NCI-H146 treated with DMSO at 0.1 percent for 48 hours (cell line): ENCODE data around the gene KSR1.
A peak's percentile ranks its signal among the peaks of the same experiment; 100 is the strongest.
"Not testable (repeated sequence)": the region's sequence is repeated elsewhere in the genome, so short reads cannot be mapped to it uniquely, and the experiment has no call there.

Source experiments
- DNase-seq: peaks from one replicate; lab custom pipeline; 2025; ENCODE audit not compliant: unreplicated experiment; lab: John Stamatoyannopoulos, UW

The KSR1 gene

DNA sequence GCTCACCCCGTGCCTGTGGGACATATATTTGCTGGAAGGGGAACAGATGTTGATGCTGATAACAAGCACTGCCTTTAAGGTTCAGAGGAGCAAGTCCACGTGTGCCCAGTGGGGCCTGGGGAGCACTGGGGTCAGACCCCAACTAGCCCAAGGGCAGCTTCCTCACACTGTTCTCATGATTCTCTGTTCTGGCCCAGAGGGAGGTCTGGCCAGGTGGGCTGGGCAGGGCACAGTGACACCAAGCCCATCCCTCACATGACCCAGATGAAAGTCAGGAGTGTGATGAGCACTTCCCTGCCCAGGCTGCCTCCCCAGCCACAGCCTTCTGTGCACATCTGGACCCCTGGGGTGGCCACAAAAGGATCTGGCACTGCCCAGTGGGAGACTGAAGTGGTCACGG lies 29.8 kb upstream of the KSR1 start:
- DNase-seq: not testable (repeated sequence)

DNA sequence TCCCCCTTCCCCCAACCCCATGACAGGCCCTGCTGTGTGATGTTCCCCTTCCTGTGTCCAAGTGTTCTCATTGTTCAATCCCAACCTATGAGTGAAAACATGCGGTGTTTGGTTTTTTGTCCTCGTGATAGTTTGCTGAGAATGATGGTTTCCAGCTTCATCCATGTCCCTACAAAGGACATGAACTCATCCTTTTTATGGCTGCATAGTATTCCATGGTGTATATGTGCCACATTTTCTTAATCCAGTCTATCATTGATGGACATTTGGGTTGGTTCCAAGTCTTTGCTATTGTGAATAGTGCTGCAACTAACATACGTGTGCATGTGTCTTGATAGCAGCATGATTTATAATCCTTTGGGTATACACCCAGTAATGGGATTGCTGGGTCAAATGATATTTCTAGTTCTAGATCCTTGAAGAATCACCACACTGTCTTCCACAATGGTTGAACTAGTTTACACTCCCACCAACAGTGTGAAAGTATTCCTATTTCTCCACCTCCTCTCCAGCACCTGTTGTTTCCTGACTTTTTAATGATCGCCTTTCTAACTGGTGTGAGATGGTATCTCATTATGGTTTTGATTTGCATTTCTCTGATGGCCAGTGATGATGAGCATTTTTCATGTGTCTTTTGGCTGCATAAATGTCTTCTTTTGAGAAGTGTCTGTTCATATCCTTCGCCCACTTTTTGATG lies 28.9 kb upstream of the KSR1 start:
- not testable (repeated sequence) for DNase-seq

DNA sequence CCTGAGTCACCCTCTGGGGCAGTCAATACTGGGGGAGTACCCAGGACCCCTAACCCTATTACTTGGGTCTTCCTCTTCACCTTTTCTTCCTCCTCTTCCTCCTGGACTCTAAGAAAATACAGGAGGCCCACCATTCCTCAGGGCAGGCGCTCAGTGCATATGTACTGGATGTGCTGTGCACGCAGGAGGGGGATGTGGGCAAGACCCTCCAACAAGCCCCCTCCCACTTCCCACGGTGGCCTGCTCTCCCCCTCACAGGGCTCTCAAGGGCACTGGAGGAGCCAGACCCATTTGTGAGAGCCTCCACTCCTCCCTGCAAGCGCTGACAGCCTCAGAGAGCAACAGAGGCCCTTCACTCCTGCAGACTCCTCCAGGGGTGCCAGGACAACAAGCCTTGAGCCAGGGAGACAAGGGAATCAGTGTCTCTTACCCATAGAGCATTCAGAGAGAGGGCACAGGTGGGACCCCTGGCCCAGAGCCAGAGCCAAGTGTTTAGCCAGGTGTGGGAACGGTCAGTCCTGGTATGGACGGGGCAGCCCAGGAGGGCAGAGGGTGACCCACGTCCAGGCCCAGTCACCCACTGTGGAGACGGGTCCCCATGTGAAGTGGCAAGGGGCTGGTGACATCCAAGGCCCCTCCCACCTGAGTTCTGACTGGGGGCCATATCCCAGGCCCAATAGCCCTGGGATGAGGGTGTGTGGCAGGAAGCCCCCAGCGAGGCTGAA lies 27.3 kb upstream of the KSR1 start:
- DNase-seq: no peak

DNA sequence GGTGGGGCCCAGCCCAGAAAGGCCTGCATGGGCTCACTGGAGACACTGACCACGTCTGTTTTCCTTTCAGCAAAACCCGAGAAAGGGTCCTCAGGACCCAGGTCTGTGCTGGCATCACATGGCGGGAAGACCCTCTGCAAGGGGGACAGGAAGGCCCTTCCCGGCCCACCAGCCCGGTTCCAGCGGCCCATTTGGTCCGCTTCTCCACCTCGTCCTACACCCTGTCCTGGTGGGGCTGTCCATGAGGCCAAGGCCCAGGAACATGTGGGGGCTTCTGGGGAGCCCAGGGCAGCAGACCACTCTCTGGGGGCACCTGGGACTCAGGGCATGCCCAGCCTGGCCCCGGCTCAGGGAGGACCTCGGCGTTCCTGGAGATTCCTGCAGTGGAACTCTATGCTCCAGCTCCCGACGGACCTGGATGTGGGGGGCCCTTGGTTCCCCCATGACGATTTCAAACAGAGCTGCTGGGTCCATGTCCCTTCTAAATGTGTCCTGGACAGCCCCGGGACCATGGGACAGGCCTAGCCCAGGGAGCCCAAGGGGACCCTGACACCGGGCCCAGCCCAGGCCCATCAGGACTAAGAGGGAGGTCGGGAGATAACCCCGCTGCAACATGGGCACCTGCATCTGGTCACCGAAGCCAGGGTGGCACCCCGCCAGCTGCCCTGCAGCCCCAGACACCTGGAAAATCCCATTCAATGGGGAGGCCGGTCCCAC lies 26.4 kb upstream of the KSR1 start:
- DNase-seq: no peak

DNA sequence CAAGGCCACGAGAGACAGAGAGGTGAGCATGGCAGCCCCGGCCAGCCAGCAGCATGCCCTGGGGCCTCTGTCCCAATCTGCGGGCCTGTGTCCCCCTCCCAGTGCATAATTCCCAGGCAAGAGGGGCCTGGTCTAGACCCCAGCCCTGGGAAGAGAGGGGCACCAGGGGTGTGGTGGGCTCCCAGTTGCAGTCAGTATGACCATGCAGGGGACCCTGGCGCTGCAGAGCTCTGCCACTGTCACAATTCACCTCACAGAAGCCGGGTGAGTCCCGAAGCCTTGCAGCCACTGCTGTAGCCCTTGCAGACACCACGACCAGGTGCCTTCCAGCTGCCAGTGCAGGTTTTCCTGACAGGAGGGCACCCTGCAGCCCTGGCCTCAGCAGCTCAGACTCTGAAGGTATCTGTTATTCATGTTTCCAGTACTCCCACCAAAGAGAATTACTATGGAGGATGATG lies 25.8 kb upstream of the KSR1 start:
- no peak for DNase-seq

DNA sequence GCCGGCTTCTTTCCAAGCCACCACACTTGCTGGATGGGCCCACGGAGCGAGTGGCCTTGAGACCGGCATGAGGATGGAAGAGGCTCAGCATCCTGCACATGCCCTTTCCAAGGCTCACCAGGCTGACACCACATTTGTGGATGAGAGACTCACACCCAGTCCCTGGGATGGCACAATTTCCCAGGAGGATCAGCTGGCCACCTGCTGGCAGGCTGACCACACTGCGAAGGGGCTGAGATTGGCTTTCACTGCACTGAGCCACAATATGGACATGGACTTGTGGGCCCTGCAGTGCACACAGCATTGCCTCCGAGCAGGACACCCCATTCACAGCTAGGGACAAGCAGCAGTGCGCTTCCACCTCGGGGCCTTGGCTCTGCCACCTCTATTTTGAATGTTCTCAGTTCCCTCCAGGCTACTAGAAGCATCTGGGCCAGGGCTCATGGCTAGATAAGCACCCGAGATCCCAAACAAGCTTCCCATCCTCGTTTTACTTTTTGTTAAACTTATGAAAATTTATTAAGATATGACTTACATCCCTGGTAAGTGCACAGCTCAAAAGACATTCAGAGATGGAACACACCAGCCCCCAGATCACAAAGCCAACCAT lies 25.3 kb upstream of the KSR1 start:
- no peak for DNase-seq

DNA sequence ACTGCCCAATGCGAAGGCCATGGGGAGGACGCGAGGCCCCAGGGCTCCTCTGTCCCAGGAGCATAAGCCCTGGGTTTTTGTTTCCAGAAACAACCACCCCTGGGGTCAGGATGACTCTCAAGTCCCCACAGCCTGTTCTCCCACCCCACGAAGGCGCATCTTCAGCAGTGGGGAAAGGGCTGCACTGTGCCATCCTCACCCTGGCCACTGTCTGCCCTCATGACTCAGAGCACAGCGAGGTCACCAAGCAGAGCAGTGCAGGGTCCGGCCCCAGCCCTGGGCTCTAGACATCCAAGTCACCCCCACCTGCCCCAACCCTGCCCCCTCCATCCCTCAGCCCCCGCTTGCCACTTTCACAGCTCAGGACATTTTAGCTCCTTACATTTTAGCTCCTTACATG lies 22.7 kb upstream of the KSR1 start:
- no peak for DNase-seq

DNA sequence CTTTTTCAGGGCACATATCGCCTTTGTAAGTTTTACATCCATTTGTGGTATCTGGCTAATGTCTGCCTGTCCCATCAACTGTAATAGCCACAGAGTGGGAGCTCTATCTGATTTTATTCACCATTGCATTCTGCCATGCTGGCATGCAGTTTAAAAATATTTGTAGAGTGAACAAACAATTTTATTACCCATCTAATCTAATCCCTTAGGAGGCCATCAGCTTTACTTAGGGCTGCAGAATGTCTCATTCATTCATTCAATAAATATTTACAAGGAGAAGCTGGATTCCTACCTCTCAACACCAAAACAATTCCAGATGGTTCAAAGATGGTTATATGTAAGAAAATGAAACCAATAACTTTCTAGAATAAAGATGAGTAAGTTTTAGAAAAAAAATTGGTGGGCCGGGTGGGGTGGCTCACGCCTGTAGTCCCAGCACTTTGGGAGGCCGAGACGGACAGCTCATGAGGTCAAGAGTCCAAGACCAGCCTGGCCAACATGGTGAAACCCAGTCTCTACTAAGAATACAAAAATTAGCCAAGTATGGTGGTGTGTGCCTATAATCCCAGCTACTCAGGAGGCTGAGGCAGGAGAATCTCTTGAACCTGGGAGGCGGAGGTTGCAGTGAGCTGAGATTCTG lies 20.7 kb upstream of the KSR1 start:
- not testable (repeated sequence) for DNase-seq

DNA sequence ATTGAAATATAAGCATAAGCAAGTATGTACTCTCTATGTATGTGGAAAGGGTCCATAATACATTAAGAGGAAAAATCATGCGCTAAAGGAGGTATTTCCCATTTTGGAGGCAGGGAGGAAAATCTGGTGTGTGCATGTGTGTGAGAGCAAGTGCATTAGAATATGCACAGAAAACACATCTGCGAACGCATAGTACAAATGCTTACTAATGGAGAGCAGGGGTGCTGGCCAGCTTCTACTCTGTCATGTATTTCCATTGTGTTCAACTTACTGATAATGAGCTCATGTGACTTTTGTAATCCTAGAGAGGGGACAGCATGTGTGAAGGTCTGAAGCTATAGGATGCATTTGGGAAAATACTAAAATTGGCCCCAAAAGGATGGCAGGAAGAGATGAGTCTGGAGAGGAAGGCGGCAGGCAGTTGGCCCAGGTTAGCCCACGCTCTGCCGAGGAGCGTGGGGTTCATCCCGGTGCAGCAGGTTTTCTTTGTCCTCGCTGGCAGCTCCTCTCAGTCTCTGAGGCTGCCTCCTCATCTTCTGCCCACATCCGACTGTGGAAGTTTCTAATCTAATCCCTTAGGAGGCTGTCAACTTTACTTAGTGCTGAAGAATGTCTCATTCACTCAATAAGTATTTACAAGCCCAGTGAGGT lies 17.8 kb upstream of the KSR1 start:
- no peak for DNase-seq

DNA sequence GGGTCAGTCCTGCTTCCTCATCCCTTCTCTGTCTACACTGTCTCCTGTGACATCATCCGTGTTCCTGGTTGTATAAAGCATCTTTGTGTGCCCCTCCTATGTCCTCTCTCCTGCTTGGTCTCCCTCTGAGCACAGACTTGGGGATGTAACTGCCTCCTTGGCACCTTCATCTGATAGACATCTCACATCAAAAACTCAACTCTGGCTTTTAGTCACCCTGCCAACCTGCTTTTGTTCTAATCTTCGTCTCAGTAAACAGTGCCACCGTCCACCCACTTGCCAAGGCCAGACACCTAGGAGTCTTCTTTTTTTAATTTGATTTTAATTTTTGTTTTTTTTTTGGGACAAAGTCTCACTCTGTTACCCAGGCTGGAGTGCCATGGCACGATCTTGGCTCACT lies 16.9 kb upstream of the KSR1 start:
- DNase-seq: no peak

DNA sequence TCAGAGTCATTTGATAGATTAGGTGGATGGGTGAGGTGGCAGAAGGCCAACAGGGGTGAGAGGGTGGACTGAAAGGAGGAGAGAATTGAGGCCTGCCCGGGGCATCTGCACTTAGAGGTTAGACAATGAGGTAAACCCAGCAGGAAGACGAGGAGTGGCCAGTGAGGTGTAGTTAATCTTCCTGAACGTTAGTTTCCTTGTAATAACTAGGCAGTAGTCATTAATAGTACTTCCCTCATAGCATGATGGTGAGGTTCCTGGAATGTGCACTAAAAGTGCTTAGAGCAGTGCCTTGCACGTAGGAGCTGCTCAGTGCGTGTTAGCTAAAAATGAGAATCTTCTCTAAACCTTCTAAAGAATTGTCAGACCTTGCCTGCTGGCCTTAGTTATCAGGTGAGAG lies 13.5 kb upstream of the KSR1 start:
- DNase-seq: peak; percentile 21

DNA sequence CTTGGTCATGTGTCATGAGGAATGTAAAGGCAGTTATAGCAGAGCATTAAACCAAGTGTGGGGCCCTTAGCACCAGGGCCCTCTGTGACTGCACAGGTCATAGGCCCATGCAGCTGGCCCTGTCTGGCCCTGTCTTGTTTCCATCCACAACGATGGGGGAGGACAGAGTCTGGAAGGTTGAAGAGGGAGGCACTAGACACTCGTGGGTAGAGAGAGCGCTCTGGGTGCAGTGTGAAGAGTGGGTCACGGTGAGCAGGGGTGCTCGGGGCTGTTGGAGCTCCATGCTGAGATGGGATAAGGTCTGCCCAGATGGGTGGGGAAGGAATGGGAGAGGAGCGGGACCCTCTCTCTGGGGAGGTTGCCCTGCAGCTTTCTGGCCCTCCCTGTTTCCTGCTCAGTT lies 12.8 kb upstream of the KSR1 start:
- no peak for DNase-seq

DNA sequence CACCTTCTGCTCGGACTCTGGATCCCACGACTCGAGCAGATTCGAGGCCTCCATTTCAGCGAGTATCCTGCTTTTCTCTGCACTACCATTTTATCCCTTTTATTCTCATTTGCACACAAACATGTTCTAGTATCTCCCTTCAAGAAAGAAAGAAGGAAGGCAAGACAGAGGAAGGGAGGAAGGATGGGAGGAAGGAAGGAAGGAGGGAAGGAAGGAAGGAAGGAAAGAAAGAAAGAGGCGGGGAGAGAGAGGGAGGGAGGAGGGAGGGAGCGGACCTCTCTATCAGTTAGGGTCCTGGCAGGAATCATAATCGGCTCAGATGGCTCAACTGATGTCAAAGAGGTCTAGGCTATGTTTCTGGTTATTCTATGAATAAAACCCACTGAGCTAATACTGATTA lies 10.3 kb upstream of the KSR1 start:
- DNase-seq: no peak

DNA sequence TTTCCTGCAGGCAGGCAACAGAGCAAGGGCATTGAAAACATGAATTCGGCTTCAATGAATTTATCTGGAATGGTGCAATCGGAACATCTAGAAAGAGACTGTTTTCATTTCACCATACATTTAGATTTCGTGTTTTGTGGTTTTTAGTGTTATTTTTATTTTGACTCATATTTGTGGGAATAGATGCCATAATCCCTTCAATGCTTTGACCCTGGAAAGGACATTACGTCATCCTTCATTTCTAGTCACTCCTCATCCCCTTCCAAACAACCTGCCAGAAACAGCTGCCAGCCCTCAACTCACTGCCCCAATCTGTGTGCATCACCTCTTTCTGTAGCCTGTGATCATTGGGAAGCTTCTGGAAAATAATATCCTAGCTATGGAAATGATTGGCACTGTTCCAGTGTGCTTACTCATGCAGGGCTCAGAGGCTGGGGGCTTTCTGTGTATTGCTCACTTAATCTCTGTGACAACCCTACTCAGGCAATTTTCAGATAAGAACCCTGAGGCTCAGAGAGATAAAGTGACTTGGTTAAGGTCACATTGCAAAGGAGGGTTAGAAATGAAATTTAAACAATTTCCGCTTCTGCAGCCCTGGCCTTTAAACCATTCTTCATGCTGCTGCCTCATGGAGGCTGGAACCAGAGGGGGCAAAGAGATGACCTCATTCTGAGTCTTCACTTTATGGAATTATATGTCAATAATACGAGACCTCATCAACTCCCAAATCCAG lies 9.5 kb upstream of the KSR1 start:
- no peak for DNase-seq

DNA sequence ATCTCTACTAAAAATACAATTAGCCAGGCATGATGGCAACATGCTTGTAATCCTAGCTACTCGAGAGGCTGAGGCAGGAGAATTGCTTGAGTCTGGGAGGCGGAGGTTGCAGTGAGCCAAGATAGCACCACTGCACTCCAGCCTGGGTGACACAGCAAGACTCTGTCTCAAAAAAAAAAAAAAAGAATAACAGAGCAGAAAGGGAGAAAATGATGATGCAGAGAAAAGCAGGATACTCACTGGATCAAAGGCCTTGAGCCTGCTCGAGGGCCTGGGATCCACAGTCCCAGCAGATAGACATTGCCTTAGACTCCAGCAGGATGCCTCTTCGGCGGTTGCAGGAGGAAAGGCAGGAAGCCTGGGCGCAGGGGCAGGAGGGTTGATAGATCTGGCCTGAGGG lies 7.7 kb upstream of the KSR1 start:
- not testable (repeated sequence) for DNase-seq

DNA sequence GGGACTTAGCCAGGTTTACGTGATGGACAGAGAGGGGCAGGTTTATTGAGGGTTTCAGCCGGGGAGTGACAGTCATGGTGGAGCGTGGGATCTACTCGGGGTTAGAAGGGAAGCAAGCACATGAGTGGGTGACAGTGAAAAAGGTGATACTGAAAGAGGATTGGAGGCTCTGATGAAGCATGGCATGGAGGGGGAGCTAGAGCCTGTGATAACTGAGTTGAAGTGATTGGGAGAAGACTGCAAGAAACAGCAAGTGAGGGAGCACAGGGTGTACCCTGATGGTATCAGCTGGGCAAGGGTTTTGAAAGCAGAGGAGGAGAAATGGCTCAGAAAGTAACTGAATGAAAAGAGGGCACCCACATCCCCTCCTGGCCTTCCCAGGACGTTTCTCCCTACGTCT lies 6.7 kb upstream of the KSR1 start:
- DNase-seq: no peak

DNA sequence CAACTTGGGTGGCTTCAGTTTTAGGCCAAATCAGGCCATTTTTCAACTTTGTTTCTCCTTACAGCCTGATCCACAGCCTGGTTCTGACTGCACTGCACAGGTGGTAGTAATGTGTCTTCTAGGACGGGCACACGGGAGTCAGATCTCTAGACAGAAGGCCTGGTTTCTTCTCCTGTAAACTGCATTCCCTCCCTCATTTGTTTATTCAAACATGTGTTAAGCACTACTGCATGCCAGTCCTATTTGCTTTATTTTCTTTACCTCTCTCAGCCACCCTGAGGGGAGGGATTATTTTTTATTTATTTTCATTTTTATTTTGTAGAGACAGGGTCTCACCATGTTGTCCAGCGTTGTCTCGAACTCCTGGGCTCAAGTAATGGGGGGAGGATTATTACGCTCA lies 6.3 kb upstream of the KSR1 start:
- no peak for DNase-seq

DNA sequence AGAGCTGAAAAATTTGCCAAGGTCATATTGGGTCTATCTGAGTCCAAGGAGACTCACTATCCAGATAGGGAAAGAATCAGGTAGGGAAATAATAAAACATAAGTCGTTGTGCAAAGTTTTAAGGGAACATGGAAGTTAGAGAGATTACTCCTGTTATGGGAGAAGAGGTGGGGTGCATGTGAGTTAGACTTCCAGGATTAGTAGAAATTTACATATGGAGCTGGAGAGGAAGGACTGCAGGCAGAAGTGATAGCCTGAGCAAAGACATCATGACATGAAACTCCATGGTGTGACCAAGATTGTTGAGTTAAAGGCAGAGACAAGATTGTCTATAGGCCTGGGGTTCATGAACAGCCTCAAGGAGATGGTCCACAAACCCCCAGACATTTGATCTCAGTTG lies 5.8 kb upstream of the KSR1 start:
- no peak for DNase-seq

DNA sequence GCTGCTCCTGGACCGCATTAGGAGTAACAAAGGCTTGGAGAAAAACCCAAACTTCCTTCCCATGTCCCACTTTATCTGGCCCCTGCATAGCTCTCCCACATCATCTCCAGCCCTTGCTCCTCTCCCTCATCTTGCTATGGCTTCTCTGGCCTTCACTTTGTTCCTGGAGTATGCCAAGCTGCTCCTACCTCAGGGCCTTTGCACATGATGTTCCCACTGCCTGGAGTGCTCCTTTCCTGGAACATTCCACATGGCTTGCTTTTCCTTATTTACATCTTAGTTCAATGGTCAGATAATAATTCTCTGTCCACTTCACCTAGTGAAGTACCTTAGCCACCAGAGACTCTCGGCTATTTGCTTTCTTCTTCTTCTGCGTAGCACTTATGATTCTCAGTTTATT lies 4.3 kb upstream of the KSR1 start:
- no peak for DNase-seq

DNA sequence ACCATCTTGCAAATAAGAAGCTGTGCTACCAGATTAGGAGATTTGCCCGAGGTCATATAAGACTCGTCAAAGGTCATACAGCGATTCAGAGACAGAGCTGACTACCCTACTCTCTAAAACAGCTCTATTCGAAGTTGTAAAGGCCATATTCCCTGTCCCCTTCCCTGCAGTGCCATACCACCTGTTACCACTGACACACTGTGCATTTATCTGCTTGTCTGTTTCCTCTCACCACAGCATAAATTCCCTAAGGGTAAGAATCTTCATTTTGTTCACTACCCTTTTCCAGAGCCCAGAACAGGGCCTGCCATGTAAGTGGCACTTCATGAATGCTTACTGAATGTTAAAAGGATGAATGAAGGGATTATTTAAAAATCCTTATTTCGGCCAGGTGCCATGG lies 3.4 kb upstream of the KSR1 start:
- no peak for DNase-seq
